GM21529 (cell line): ENCODE results near the gene NOLC1.
"Not testable (repeated sequence)": the region's sequence is repeated elsewhere in the genome, so short reads cannot be mapped to it uniquely, and the experiment has no call there.

Experiments used
- ATAC-seq: cut with Tn5 transposase; IDR thresholded peaks from one replicate; pipeline ENCODE4 v1.9.1; 2021; ENCODE audit not compliant: unreplicated experiment

Gene NOLC1

DNA sequence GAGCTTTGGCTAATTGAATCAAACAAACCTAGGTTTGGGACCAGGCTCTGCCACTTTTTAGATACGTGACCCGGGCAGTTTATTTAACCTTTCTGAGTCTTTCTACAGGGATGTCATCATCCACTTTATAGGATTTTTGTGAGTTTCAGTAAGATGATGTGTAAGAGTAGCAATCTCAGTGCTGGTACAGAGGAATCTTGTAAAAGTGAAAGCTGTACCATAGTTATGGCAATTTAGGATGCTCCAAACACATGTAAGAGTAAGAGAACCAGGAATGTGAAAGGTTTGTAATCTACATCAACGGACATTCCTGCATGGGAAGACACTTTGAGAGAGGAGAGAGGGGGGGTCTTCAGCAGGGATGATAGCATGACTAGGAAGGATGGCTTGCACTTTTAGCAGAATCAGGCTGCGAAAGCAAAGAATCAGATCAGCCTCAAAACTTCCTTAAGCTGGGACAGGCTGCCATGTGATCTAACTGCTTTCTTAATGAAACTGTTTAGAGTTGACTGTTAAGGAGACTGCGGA, 968 bp downstream of the NOLC1 start:
- ATAC-seq = no peak

GRCh38 chr10:102154466-102155116, 2.4 kb downstream of the NOLC1 start:
- ATAC-seq = no peak

DNA sequence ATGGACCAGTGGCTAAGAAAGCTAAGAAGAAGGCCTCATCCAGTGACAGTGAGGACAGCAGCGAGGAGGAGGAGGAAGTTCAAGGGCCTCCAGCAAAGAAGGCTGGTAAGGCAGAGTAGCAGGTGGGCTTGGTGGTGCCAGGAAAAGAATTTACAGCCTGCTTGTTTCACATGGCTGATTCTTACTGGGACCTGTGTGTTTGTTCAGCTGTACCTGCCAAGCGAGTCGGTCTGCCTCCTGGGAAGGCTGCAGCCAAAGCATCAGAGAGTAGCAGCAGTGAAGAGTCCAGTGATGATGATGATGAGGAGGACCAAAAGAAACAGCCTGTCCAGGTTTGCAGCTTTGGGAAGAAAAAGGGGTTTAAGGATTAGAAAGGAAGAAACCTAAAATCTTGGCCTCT, 5.0 kb downstream of the NOLC1 start:
- no peak for ATAC-seq

- ATAC-seq = no peak
Observed at GRCh38 chr10:102159051-102159597, 6.9 kb downstream of the NOLC1 start.

DNA sequence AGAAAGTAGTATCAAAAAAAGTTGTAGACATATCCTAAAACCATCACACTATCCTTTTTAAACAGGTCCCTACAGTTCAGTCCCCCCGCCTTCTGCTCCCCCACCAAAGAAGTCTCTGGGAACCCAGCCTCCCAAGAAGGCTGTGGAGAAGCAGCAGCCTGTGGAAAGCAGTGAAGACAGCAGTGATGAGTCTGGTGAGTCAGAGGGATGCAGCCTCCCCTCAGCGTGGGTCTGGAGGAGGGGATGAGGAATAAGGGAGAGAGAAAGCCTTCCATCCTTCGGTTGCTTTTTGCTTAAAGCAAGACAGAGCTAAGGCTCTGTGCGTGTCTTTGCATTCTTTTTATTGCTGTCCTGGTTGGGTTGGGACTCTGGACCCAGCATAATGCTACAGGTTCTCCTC, 7.6 kb downstream of the NOLC1 start:
- ATAC-seq = no peak

DNA sequence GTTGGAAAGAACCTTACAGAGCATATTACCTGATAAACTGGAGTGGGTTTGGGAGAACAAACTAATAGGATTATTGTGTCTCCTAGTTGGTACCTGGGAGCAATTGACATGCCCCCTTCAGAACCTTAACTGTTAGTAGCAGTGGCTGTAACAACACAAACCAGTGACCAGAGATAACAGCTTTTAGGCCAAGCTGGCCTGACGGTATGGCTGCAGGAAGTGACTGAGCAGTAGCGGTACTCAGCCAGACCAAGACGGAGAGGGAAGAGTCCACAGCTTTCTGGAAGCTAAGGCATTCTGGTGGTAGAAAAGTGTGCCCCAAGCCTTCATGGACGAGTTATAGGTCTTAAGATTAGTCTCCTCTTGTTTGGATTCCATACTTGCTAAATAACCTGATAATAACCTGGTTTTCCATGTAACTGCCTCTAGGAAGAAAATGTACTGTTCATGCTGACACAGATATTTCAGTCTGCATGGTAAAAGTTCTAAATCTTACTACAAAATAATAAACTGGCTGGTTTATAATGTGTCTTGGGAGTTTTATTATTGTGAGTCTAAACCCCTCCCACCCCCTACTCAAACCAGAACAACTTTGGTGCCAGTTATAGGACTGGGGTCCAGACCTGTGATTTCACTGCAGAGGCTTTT, 11.3 kb downstream of the NOLC1 start:
- no peak for ATAC-seq

- no peak for ATAC-seq
Observed at GRCh38 chr10:102167861-102168260, 15.7 kb downstream of the NOLC1 start.

DNA sequence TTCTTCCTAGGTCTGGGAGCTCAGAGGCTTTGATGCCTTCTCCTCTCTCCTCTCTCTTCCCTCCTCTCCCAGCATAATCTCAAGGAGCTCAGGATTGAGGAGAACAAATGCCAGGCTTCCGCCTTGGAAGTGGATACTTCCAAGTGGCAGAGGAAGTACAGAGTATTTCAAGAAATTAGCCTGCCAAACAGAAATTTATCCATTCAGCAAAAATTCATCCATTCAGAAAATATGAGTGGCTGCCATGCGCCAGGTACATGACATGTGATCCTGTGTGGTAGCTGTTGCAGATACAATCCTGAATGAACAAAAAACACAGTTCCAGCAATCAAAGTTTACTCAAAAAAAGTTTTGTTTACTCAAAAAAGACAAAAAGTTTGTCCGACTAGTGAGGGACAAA, 18.4 kb downstream of the NOLC1 start:
- ATAC-seq = no peak

- no peak for ATAC-seq
Observed at GRCh38 chr10:102172288-102172687, 20.1 kb downstream of the NOLC1 start.

DNA sequence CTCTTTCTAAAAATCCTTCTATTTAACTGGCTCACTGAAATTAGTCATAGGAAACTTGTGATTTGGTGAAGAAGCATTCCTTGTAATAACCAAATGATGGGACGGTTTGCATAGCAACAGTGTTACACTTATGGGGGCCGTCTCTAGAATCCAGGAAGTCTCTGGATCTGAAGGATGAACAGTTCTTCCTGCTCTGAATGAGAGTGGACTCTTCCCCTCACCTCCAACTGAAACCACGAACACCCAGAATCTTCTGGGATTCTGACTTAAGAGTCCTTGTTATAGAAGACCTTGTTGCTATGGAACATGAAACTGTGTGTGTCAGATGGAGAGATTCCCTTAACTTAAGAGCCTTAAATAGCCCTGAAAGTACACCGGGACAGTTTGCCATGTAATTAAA, 23.2 kb downstream of the NOLC1 start:
- no peak for ATAC-seq

GRCh38 chr10:102184606-102185005, 32.4 kb downstream of the NOLC1 start:
- ATAC-seq = no peak

DNA sequence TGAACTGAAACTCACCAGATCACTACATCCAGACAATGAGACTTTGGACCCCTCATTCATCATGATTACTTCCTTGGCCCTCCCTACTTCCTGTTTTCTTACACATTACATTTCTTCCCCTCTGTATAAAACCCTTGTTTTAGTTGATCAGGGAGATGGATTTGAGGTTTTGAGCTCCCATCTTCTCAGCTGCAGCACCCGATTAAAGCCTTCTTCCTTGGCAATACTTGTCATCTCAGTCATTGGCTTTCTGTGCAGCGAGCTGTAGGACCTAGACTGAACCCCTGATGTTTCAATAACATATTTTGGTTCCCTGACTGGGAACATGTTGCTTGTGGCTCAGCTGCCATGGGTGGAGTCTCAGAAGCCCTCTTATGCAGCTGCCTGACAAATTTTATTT, 33.1 kb downstream of the NOLC1 start:
- ATAC-seq = no peak

DNA sequence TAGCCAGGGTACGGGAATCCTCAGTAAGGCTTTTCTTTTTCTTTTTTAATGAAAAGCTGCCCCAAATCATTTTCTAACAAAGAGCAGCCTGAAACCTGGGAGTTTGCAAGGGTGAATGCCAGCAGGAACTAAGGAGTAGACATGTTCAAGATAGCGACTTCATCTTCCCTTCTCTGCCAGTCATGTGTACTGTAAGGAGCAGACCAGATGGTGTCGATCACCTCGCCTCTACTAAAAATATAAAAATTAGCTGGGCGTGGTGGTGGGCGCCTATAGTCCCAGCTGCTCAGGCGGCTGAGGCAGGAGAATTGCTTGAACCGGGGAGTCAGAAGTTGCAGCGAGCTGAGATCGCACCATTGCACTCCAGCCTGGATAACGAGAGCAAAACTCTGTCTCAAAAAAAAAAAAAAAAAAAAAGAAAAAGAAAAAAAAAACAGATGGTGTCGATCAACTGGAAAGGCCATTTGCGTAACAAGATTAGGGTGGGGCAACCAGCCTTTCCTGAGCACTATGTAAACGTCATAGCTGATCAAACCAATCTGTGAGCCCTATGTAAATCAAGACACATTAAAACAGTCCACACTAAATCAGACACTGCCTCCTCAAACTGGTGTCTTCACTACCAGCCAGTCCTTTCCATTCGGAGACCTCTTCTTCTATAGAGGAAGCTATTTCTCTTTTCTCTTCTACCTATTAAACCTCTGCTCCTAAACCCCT, 33.8 kb downstream of the NOLC1 start:
- ATAC-seq = no peak

DNA sequence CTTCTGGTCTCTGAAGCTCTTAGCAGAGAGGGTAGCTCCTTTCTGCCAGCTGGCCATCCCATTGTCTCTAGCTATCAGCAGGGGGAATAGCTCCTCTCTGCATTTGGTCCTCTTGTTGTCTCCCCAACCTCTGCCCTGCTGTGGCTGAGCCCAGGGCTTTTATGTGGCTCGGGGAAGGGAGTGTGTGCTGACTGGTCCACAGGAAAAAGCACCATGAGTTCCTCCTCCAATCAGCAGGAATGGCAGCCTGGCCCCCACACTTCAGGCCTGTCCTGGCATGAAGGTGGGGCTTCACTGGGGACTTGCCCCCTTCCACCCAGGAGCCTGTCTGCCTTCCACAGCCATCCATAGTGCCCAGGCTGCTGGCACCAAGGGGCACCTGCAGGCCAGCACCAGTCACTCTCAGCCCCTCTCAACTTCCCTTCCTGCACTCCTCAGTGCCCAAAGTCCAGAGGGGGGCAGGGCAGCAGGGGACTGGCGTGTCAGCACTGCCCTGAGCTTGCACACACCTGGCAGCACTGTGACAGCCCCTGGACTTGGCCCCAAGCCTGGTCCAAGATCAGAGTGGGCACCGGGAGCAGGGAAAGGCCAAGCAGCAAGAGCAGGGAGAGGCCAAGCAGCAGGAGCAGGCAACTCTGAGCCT, 36.2 kb downstream of the NOLC1 start:
- no peak for ATAC-seq

GRCh38 chr10:102188941-102189898, 37.0 kb downstream of the NOLC1 start:
- ATAC-seq = not testable (repeated sequence)

- ATAC-seq = no peak
Observed at GRCh38 chr10:102191956-102192355, 39.8 kb downstream of the NOLC1 start.

GRCh38 chr10:102195296-102195870, 43.2 kb downstream of the NOLC1 start:
- no peak for ATAC-seq

GRCh38 chr10:102196893-102197292, 44.7 kb downstream of the NOLC1 start:
- ATAC-seq = no peak

- no peak for ATAC-seq
Observed at GRCh38 chr10:102198027-102198426, 45.8 kb downstream of the NOLC1 start.
